Stimulated activated naive CD4-positive, alpha-beta T cell treated with Interleukin-2 at 50 U/mL for 16 hours (primary cell): ENCODE results near the gene UNCX.

Source experiments
- DNase-seq: peaks from one replicate; lab custom pipeline; 2025; lab: John Stamatoyannopoulos, UW

The UNCX gene

DNA sequence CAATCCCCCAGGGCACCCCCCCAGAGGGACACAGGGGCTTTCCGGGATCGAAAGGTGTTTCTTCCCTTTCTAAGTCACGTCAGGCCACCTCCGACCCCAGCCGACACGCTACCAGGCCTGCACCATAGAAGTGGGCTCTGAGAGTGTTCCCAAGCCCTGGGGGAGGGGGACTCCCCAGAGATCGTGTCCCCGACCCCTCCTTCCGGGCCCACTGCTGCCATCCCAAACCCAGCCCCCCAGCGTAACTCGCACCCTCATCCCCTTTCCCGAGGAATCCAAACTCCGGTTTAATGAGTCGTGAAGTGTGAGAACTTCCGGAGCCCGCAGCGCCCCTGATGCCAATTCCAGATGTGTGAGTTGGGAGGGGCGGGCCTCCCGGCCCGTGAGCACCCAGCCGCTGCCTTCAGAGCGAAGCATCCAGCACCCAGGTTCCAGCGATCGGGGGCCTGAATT is 11.3 kb downstream of the UNCX start:
- no peak for DNase-seq

DNA sequence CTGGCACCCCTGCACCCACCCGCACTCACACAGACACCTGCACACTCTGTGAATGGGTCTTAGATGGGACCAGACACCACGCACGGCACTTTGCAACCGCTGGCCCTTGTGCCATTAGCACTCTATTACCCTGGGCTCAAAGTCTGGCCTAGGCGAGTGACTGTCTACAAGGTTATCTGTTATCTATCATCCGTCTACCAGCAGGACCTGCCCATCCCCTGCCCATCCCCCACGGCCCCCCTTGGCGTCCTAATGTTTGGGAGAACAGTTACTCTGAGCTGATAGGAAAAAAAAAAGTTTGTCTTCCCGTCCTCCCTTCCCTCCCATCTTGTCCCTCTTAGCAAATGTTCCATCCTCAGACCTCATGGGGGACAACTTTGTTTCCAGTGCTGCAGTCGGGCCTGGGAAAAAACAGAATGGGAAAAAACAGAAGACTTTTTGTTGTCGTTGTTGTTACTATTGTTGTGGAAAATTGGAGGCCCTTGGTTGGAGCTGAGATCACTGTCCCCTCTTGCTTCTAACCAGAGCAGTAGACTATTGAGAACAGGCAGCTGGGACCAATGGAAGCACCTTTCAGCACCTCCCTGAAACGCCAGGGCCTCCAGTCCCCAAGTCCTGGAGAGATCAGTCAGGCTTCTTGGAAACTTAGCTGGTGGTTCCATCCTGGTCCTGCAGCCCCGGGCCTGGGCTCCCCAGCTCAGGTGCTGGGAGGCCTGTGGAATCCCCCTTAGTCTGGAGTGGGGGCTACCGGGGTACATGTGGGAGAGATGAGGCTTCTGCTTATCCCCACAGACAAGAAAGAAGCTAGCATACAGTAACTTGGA is 12.2 kb downstream of the UNCX start:
- DNase-seq, result no peak

DNA sequence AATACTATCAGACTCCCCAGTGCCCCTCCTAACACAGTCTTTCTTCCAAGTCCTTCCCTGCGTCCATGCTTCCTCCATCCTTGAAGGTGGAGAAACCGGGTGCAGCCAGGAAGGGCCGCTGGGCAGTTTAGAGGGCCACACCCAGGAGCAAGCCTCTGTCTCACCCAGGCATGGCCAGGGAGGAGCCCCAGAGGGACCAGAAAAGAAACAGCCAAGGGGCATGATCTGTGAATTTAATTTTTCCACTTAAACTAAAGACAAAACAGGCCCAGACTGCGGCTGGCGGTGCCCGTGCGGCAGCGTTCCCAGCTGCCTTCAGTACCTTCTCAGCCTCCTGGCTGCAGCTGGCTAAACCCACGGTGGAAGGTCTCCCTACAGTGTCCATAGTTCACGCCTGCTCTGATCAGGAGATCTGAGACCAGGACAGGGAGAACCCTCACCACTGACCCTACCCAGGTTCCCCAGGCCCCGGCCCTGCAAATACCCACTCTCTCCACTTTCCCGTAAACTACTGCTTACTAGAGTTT is 12.9 kb downstream of the UNCX start:
- DNase-seq, result no peak

DNA sequence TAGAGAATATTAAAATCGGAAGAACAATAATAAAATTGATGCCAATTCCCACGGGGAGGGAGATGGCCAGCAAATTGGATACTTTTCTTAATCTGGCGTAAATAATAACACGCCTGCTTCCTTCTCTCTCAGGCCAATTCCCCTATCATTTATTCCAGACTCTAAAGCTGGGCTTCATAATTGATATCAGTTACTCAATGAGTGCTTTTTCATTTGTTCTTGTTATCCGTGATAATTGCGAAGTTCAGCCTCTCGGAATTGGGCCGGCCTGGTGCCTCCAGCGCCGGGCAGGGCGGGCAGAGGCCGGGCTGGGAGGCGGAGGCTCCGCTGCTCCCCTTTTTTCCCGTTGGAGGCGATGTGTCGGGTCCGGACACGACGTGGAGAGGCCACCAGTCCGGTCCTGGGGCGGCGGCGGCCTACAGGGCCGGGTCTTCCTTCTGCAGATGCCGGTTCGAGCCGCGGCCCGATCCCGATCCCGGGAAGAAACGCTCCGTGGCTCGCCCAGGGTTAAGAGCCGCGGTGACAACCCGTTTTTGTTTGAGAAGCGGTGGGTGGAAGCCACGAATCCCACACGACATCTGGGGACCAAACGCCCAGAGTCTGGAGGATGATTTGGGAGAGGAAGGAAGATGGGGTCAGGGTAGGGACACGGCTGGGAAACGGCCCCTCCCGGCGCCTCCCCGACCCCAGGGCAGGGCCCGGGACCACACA is 13.6 kb downstream of the UNCX start:
- no peak for DNase-seq

DNA sequence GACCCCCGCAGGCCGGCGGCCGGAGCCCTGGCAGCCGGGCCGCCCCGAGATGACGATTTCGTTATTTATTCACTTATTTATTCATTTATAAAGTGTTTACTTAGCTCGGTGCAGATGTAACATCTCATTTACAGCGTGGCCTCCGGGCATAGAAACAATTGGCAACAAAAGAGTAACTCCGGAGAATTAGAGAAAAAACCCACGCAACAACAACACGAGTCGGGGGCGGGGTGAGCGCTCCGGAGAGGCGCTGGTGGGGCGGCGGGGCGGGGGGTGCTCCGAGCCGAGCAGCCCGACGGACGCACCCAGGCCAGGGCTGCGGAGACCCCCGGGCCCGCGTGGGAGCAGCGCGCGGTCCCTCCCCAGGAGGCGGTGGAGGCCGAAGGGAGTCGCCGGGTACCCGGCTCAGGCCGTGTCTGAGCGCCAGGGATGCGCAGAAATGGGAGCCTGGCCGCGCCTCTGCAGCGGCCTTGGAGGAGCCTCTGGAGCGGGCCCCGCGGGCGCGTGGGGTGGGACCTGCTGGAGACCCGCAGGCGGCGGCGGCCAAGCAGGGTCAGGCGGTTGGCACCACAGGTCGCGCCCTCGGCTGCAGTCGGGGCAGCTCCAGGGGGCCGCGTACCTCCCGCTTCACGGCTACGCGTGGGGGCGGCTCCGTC is 14.3 kb downstream of the UNCX start:
- no peak for DNase-seq

DNA sequence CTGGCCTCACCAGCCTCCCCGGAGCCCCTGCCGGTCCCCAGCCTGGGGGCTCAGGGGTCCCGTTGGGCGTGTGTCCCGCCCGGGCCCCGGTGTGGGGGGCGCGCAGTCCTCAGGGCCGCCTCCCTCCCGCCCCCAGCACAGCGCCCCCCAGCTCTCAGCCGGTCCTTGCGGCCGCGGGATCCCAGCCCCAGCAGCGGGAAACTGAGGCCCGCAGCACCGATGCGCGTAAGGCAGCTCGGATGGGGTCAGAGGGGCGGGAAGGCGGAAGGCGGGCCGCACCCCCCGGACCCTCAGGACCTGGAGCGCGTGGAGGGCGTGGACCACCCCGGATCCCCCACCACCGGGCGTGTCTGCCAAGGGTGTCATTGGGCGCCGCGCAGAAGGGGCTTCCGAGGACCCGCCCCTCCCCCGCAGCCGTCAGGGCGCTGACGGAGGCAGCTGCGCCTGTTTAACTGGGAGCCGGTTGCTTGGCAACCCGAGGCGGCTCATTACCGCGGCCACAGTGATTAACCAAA is 14.9 kb downstream of the UNCX start:
- DNase-seq, result no peak

DNA sequence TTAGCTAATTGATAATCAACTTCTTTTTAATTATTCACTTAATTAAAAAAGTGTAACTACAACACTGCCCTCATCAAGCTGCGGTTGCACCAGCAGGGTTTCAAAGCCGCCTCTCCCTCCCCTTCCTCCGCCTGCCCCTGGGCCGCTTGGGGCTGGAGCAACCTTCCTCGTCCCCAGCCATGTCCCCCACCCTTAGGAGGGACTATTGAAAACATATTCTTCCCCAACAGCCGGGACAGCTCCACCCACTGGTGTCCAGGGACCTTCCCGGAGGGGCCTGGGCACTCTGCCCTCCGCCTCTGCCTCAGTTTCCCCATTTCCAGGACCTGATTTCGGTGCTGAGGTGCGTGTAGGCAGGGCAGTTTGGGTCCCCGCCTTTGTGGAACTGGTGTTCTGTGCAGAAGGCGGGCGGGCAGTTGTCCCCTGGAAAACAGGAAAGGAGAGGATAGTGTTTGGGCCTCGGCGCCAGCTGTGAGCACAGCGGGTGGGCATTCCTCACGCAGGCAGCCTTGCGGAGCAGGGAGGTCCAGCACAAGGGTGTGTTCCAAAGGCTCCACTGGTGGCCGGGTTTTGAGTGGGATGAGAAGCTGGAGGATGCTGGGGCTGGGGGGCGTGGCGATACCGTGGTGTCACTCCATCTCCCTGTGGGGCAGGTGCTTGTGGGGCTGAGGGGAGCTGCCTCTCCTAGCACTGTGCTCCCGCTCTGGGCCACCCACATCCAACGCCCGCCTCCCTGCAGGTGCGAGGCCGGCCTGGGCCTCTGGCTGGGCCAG is 15.7 kb downstream of the UNCX start:
- no peak for DNase-seq

DNA sequence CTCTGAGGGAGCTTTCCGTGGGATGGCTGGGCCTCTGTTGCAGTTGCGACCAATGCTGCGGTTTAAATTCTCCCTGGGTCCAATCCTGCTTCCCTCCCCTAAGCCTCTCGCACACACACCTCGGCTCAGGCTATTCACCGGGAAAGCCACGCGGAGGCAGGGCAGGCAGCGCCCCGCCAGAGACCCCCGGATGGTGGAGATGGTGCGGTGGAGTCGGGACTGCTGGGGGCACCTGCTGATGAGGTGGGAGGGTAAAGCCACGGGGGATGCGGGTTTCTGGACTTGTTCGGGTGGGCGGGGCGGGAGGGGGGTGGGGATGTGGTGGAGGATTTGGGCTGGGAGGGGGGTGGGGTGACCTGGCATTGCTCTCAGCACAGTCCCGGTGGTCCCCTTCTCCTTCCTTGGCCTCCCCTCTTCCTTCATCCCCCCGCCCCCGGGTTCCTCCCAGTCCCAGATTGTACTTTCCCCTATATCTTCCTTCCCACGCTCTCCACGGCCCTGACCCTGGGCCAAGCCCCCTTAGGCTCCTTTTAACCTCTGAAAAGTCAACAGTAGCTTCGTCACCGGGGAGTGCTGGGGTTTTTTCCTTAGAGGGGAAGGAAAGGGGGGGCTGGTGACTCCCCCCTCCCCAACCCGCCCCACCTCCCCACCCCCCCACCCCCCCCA is 16.4 kb downstream of the UNCX start:
- DNase-seq, result no peak

DNA sequence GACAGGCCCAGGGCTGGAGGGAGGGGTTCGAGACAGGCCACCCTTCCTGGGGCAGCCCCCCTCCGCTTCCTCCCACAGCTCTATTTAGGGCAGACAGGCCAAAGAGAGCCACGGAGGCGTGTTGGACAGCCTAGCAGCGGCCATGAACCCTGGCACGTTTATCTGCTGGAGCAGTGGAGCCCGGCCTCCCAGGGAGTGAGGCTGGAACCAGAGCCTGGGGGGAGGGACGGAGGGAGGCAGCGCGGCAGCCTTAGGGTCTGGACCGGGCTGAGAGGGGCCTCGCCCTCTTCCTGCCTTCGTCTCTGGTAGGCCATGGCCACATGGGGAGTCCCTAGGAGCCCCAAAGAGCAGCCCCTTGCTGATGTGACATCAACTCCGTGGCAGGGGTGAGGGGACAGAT is 17.1 kb downstream of the UNCX start:
- no peak for DNase-seq

DNA sequence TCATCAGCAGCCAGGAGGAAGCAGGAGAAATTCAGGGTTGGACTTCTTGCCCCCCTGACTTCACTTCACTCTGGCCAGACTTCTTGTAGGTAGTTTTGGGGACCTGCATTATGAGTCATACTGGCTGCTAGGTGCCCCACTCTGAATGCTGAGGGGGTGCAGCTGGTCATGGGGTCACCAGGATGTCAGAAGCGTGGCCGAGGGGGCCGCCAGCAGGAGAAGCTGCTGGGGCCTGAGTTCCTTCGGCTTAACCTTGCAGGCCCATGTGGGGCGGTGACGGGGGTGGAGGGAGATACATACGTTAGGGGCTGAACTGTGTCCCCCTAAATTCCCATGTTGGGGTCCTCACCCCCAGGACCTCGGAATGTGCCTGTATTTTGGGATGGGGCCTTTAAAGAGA is 18.2 kb downstream of the UNCX start:
- DNase-seq, result no peak

DNA sequence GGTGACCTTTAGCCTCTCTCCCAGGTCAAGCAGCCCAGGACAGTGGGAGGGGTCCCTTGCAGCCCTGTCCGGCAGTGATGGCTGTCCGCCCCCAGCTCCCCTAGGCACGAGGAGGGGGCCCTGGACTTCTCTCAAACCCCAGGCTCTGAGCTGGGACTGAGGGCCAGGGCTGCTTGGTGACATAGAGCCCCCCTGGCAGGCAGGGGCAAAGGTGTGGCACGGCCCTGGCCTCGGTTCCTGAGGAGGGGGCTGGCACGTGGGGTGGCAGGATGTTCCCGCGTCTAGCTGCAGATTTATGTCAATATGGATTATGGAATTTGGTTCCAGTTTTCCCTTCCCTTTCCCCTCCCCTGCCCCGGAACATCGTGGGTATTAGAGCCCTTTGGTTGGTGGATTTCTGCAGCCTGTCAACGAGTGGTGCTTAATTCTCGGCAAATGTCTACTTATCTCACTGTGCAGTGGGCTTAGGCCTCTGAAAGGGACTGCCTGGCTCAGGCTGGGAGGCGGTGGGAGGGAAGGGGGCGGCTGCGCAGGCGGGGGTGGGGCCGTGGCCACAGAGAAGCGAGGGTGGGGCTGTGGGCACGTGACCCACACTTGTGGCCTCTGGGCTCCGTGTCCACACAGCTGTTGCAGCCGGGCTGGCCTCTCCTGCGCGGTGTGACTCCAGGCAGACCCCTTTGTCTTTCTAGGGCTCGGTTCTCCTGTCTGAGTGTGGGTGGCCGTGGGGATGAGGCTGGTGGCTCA is 19.3 kb downstream of the UNCX start:
- DNase-seq, result no peak

DNA sequence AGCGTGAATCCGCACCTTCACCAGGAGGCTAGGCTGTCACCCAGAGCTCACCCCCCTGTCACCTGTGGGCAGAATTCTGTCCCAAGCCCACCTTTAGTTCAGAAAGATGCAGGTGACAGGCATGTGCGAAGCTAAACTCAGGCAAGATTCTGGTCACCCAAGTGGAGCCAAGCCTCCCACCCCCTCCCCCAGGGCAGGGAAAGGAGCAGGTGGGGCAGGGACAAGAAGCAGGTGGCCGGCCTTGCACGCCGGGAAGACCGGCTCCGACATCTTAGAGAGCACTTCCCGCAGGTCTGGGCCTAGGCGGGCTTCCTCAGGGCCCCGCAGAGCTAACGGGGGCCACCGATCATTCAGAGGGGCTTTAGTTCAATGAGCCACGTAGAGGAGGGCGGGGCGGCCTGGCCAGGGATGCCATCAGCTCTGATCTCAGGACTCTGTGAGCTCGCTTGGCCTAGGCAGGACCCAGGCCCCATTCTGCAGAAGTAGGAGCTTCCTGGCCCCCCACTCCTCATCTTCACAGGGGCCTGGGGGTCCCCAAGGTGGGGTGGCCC is 19.9 kb downstream of the UNCX start:
- DNase-seq, result no peak

DNA sequence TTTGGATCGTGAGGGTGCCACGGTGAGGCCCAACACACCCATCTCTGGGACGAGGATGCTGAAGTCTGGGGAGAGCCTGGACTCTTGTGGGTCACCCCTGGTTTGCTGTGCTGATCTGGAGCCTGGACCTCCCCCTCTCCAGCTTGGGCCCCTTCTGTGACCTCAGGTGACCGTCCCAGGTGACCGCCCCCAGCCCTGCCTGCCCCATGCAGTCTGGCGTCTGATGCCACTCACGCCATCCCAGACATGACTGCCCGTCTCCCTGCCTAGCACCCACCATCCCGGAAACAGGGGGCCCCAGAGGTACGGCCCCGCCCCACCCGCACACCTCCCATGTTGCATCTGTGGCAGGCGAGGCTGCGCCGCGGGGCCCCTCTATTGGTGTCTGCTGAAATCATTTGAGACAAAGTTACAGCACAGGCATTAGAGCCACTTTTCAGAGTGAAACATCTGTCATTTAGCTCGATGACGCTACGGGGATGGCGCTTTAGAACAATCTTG is 21.1 kb downstream of the UNCX start:
- DNase-seq, result no peak

DNA sequence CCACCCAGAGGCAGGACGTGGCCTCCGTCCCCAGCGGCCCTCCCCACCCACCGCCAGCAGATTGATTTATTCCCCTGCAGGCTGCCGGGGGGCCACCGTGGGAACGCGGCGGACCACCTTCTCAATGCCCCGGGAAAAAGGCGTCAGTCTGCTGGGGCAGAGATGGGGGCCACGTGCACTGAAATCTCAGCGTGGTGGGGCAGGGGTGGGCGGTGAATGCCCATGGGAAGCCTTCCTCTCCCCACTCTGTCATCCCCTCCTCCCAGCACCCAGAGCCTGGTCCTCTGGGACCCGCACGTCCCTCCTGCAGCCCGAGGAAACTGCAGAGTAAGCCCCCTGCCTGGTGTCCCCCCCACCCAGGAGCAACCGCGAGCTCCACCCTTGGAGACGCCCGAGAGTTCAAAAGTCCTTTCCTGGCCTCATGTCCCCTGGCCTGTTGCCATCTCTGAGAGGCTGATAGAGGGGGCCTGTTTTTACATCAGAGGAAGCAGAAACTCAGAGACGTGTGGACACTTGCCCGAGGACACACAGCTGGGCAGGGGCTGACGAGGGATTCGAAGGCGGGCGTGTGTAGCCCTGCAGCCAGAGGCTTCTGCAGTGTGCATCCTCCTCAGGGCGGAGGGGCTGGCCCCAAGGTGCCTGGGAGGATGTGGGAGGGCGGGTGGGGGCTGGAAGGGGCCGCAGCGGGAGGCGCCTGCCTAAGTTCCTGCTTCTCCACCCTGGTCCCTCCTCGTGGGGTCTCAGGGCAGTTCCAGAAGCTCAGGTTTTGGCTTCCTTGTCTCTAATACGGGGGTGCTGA is 21.8 kb downstream of the UNCX start:
- DNase-seq, result no peak

DNA sequence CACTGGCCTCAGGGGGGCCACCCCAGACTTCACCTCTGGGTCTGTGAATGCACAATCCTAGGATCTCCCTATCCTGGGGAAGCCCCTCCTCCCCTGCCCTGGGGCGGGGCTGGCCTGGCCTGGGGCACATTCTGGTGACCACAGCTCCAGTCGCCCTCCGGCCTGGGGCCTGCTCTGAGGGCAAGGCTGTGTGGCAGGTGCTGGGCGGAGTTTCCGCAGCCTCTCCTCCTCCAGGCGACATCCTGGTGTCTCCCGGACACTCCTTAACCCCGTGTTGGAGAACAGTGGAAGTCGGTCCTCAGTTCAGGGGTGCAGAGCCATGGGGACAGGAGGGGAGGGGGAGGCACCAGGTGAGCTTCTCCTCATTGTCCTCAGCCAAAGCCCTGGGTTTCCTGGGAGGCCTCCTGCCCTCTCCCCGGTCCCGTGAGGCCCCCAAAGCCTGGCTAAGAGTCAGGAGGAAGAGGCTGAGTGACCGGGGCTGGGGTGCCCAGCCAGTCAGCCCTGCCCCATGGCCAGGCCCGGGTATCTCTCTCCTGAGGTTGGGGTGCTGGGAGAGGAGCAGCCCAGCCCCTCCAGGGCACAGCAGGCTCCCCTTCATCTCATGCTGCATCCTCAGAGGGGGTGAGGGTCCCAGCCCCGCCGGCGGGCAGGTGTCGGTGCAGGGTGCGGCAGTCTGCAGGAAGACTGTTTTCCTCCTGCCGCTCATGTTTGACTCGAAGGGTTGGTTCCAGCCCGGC is 22.6 kb downstream of the UNCX start:
- DNase-seq, result no peak

DNA sequence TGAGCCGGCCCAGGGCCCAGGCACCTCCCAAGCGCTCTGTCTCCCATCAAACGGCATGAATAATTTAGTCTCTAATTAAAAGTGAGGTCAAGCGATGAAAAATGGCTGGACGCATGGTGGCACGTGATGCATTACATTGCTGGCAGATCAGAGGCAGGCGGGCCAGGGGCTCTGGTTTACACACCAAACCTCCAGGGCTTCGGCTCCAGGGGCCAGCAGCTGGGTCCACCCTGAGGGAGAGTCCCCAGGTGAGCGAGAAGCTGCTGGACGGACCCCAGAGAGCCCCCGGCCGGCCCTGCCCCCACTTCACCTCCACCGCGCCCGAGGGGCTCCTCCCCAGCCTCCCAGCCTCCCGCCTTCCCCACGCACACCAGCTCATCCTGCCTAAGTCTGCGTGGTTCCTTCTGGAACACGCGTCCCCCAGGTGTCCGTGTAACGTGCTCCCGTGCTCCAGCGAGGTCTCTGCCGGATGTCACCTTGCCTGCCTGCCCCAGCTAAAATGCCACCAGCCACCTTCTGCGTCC is 23.2 kb downstream of the UNCX start:
- DNase-seq, result no peak

DNA sequence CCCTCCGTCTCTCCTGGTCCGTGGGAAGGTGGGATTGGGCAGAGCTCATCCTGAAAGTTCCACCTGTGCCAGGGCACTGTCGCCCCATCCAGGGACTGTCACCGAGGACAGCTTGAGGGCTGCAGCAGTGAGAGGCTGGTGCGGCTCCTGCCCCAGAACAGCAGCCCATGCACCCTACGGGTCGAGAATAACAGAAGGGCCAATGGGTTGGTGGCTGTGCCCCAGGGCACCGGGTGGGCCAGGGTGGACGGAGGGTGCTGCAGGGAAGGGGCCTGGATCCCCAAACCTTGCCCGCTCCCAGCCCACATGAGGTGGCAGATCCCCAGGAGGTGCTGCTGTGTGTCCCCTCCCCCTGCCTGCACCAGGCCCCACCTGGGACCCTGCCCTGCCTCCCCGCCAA is 23.9 kb downstream of the UNCX start:
- DNase-seq, result no peak

DNA sequence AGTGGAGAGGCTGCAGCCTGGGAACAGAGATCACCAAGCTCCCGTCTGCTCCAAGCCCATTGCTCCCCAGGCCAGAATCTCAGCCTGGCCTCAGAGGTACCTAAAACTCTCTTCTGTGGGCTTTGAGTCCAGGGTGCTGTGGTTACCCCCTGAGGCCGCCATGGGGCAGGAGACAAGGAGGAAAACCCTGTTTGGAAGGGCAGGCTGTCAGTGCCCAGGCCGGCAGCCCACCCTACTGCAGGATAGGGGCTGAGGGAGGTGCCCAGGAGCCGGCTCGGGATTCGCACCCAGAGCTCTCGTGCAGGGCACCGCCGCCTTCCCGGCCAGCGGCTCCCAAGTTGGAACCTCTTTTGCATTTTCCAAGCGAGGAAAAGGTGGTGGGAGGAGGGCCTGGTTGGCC is 24.5 kb downstream of the UNCX start:
- DNase-seq, result no peak
